Mesenchymal stem cell (in vitro differentiated cells and primary cell): ENCODE data around the gene FKTN.
"Not testable (repeated sequence)": the region's sequence is repeated elsewhere in the genome, so short reads cannot be mapped to it uniquely, and the experiment has no call there.

ENCODE experiments used
- DNase-seq: peaks from one replicate; pipeline ENCODE4 v3.0.0-alpha.2; 2013
- H2AFZ ChIP-seq: one replicate; pipeline ENCODE4 v1.6.1; 2013; ENCODE audit warnings: low read depth, mild to moderate bottlenecking, control low read depth, inconsistent platforms, low read length, moderate library complexity
- H2AK5ac ChIP-seq: 2 replicates; pipeline ENCODE4 v1.6.1; 2013; ENCODE audit warnings: low read length, moderate library complexity, mild to moderate bottlenecking, inconsistent platforms; ENCODE audit not compliant: severe bottlenecking
- H2BK120ac ChIP-seq: one replicate; pipeline ENCODE4 v1.6.1; 2013; ENCODE audit warnings: low read depth, mild to moderate bottlenecking, inconsistent platforms, low read length, moderate library complexity
- H2BK12ac ChIP-seq, 2 experiments: one replicate each; pipeline ENCODE4 v1.6.1; 2013; ENCODE audit warnings: inconsistent platforms in 2 of 2, low read length in 2 of 2, mild to moderate bottlenecking in 2 of 2, moderate library complexity in 2 of 2, control low read depth in 1 of 2
- H2BK15ac ChIP-seq: one replicate; pipeline ENCODE4 v1.6.1; 2013; ENCODE audit warnings: mild to moderate bottlenecking, low read depth, inconsistent platforms; ENCODE audit not compliant: poor library complexity, severe bottlenecking
- H2BK5ac ChIP-seq: 2 replicates; pipeline ENCODE4 v1.6.1; 2013; ENCODE audit warnings: low read depth, mild to moderate bottlenecking, low read length, control low read depth, inconsistent platforms; ENCODE audit not compliant: poor library complexity, severe bottlenecking
- H3K14ac ChIP-seq, 2 experiments: one replicate each; pipeline ENCODE4 v1.6.1; 2013; ENCODE audit warnings: inconsistent platforms in 2 of 2, low read length in 2 of 2, control low read depth in 1 of 2, mild to moderate bottlenecking in 1 of 2, moderate library complexity in 1 of 2
- H3K18ac ChIP-seq, 2 experiments: one replicate each; pipeline ENCODE4 v1.6.1; 2013; ENCODE audit warnings: inconsistent platforms in 2 of 2, low read length in 2 of 2, control low read depth in 1 of 2, low read depth in 1 of 2, mild to moderate bottlenecking in 1 of 2
- H3K23ac ChIP-seq, 2 experiments: one replicate each; pipeline ENCODE4 v1.6.1; 2013; ENCODE audit warnings: inconsistent platforms in 2 of 2, low read length in 2 of 2, mild to moderate bottlenecking in 2 of 2, moderate library complexity in 2 of 2, control low read depth in 1 of 2
- H3K27ac ChIP-seq: 2 replicates; pipeline ENCODE4 v1.5.1; 2013; ENCODE audit warnings: mild to moderate bottlenecking, moderate library complexity, low read length, control low read depth, inconsistent platforms; ENCODE audit not compliant: poor library complexity, severe bottlenecking
- H3K27me3 ChIP-seq, 2 experiments: 2 replicates each; pipeline versions ENCODE4 v1.6.1 to v1.7.0; 2013; ENCODE audit warnings: low read length in 2 of 2, mild to moderate bottlenecking in 2 of 2, moderate library complexity in 2 of 2, control low read depth in 1 of 2, inconsistent platforms in 1 of 2; ENCODE audit not compliant: control insufficient read depth in 1 of 2, insufficient read depth in 1 of 2
- H3K36me3 ChIP-seq, 2 experiments: 2 replicates each; pipeline versions ENCODE4 v1.6.1 to v1.7.0; 2013; ENCODE audit warnings: low read length in 2 of 2, control low read depth in 1 of 2, inconsistent platforms in 1 of 2, low read depth in 1 of 2, mild to moderate bottlenecking in 1 of 2; ENCODE audit not compliant: insufficient read depth in 2 of 2, control insufficient read depth in 1 of 2
- H3K4ac ChIP-seq, 2 experiments: one replicate each; pipeline ENCODE4 v1.6.1; 2013; ENCODE audit warnings: inconsistent platforms in 2 of 2, low read length in 2 of 2, mild to moderate bottlenecking in 2 of 2, moderate library complexity in 2 of 2, control low read depth in 1 of 2, low read depth in 1 of 2
- H3K4me1 ChIP-seq: 2 replicates; pipeline ENCODE4 v1.6.1; 2013; ENCODE audit warnings: low read depth, low read length, control low read depth; ENCODE audit not compliant: control insufficient read depth, insufficient read depth
- H3K4me2 ChIP-seq: 2 replicates; pipeline ENCODE4 v1.6.1; 2013; ENCODE audit warnings: low read length, mild to moderate bottlenecking, inconsistent platforms; ENCODE audit not compliant: poor library complexity, severe bottlenecking
- H3K4me3 ChIP-seq, 2 experiments: 2 replicates each; pipeline versions ENCODE4 v1.5.1 to v1.7.0; 2013; ENCODE audit warnings: low read length in 2 of 2, mild to moderate bottlenecking in 2 of 2, control low read depth in 1 of 2, low read depth in 1 of 2; ENCODE audit not compliant: insufficient read depth in 1 of 2
- H3K79me1 ChIP-seq: replicated peaks from 2 replicates; pipeline ENCODE4 v1.6.1; 2013; ENCODE audit warnings: mild to moderate bottlenecking, control low read depth, low read length, inconsistent platforms; ENCODE audit not compliant: poor library complexity, severe bottlenecking
- H3K9ac ChIP-seq: 2 replicates; pipeline ENCODE4 v1.7.0; 2013; ENCODE audit warnings: mild to moderate bottlenecking, low read length, moderate library complexity
- H3K9me3 ChIP-seq: 2 replicates; pipeline ENCODE4 v1.7.0; 2013; ENCODE audit warnings: mild to moderate bottlenecking, low read length; ENCODE audit not compliant: control insufficient read depth
- H4K8ac ChIP-seq: one replicate; pipeline ENCODE4 v1.6.1; 2013; ENCODE audit warnings: inconsistent platforms, mild to moderate bottlenecking, low read length, moderate library complexity
- H4K91ac ChIP-seq: one replicate; pipeline ENCODE4 v1.6.1; 2013; ENCODE audit warnings: mild to moderate bottlenecking, low read length, inconsistent platforms
- WGBS: methylation state at CpG from one replicate; pipeline ENCODE4 v1.1.7; 2013; ENCODE audit warnings: mixed read lengths; 5-methylcytosine and 5-hydroxymethylcytosine counted together

Gene FKTN

DNA sequence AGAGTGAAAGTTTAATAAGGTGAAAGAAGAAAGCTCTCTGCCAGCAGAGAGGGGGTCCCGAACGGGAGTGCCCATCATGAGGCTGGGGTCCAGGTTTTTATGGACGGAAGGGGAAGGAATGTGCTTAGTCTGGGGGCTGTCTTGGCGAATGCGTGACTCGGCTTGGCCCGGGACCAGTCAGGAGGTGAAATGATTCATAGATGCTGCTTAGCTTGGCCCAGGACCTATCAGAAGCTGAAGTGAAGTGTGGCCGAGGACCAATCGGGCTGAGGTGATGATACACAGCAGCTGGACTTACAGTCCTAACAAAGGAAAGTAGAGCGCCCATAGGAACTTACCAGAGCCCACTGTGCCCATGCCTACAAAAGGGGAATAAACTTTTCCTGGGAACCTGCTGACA, 3.9 kb upstream of the FKTN start:
- Histone ChIP-seq H2AFZ (no peak overlapping the region), H3K27me3 (no peaks in the 10 kb centered on the region), H3K27ac (no peak overlapping the region), H3K9me3 (no peaks in the 10 kb centered on the region), H3K18ac (no peak overlapping the region), H3K9ac (no peak overlapping the region), H3K23ac (no peak overlapping the region), H2BK15ac (no peak overlapping the region), H3K4ac (no peak overlapping the region), H4K8ac (no peak overlapping the region), H4K91ac (no peak overlapping the region), H2BK5ac (no peak overlapping the region), H3K14ac (no peak overlapping the region), H3K4me1 (no peaks in the 10 kb centered on the region), H3K4me2 (no peak overlapping the region), H3K36me3 (peaks cover 4% of the 10 kb centered on the region in 2 experiments), H2BK12ac (no peak overlapping the region), H2BK120ac (no peak overlapping the region), H2AK5ac (no peak overlapping the region), H3K4me3 (no peak overlapping the region), H3K79me1 (peaks cover 6% of the 10 kb centered on the region)
- WGBS, result 97% methylated on average over 10 of the region's 10 CpGs
- DNase-seq, result no peak

DNA sequence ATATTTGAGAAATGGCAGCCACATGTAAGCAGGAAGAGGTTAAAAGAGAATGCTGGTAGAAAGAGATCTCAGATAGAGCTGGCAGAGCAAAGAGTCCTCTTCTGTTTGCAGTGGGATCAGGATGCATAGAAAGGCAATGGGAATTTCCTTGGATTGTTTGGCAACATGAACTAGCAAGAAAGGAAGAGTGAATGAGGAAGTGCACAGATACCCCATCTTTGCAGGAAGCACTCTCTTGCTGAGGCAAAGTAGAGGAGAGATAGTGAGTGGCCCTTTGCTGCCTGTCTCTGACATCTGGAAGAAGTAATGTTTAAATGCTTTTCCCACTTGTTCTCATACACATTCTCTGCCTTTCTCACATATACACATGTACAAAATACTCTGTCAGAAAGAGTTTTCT, 14.5 kb downstream of the FKTN start:
- Histone ChIP-seq H3K27ac (no peak overlapping the region), H3K36me3 (peaks cover 0 to 27% of the 10 kb centered on the region in 2 experiments), H3K9me3 (peaks cover 4% of the 10 kb centered on the region), H3K4me3 (no peak overlapping the region), H3K9ac (no peak overlapping the region), H3K4ac (no peak overlapping the region), H4K91ac (no peak overlapping the region), H3K14ac (no peak overlapping the region), H3K23ac (no peak overlapping the region), H2BK15ac (no peak overlapping the region), H3K4me2 (no peak overlapping the region), H2AFZ (no peak overlapping the region), H2BK5ac (no peak overlapping the region), H3K18ac (no peak overlapping the region), H2BK120ac (no peak overlapping the region), H3K27me3 (no peaks in the 10 kb centered on the region), H3K79me1 (peaks cover 2% of the 10 kb centered on the region), H2AK5ac (no peak overlapping the region), H3K4me1 (no peaks in the 10 kb centered on the region), H4K8ac (no peak overlapping the region), H2BK12ac (no peak overlapping the region)
- DNase-seq, result no peak

DNA sequence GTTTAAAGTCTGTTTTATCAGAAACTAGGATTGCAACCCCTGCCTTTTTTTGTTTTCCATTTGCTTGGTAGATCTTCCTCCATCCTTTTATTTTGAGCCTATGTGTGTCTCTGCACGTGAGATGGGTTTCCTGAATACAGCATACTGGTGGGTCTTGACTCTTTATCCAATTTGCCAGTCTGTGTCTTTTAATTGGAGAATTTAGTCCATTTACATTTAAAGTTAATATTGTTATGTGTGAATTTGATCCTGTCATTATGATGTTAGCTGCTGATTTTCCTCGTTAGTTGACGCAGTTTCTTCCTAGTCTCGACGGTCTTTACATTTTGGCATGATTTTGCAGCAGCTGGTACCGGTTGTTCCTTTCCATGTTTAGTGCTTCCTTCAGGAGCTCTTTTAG, 22.0 kb downstream of the FKTN start:
- not testable (repeated sequence) for H3K27ac ChIP-seq, H3K36me3 ChIP-seq, H3K4me3 ChIP-seq, H2BK120ac ChIP-seq, H3K4ac ChIP-seq, H2BK5ac ChIP-seq, H3K14ac ChIP-seq, DNase-seq, H3K9ac ChIP-seq, H2AFZ ChIP-seq, H4K8ac ChIP-seq, H3K9me3 ChIP-seq, H3K18ac ChIP-seq, H3K4me1 ChIP-seq, H2BK12ac ChIP-seq, H3K23ac ChIP-seq, H2AK5ac ChIP-seq, H2BK15ac ChIP-seq, H3K27me3 ChIP-seq, H3K79me1 ChIP-seq, H3K4me2 ChIP-seq, H4K91ac ChIP-seq
- no CpG with 5 or more reads among the region's 6 CpGs for WGBS

GRCh38 chr9:105581550-105581949, 23.6 kb downstream of the FKTN start:
- not testable (repeated sequence) for H3K4ac ChIP-seq, H2AFZ ChIP-seq

More at GRCh38 chr9:105581550-105581949, 23.6 kb downstream of the FKTN start:
- not testable (repeated sequence) for H3K9me3 ChIP-seq, H4K8ac ChIP-seq, H3K9ac ChIP-seq, H3K36me3 ChIP-seq, H3K18ac ChIP-seq, H2AK5ac ChIP-seq, H2BK12ac ChIP-seq, H3K4me1 ChIP-seq, H3K4me2 ChIP-seq, H3K79me1 ChIP-seq, H4K91ac ChIP-seq, H2BK15ac ChIP-seq, H3K27ac ChIP-seq, H2BK120ac ChIP-seq, H3K27me3 ChIP-seq, H3K23ac ChIP-seq, DNase-seq, H3K4me3 ChIP-seq, H3K14ac ChIP-seq, H2BK5ac ChIP-seq
- whole genome bisulfite sequencing, result 66% methylated on average over 15 of the region's 16 CpGs
